IMR-90 (cell line): Measurements from ENCODE around the gene MINK1.

Experiments used
- CTCF ChIP-seq: conservative IDR thresholded peaks from 2 replicates; pipeline ENCODE4 v1.5.1; 2012; ENCODE audit warnings: mild to moderate bottlenecking, low read depth, low read length, improper control_type of control experiment
- MAZ ChIP-seq: IDR thresholded peaks from 2 replicates; pipeline ENCODE4 v1.6.1; 2012; ENCODE audit warnings: low read depth, mild to moderate bottlenecking, low read length, improper control_type of control experiment, moderate library complexity, borderline replicate concordance
- NFE2L2 ChIP-seq: fragments of 150-350 bp; IDR thresholded peaks from 2 replicates; pipeline ENCODE4 v1.6.1; 2016; ENCODE audit warnings: low read depth, mild to moderate bottlenecking, low read length
- POLR2A ChIP-seq: IDR thresholded peaks from 2 replicates; pipeline ENCODE4 v1.6.1; 2012; ENCODE audit warnings: mild to moderate bottlenecking, low read depth, low read length
- RAD21 ChIP-seq: IDR thresholded peaks from 2 replicates; pipeline ENCODE4 v1.6.1; 2012; ENCODE audit warnings: low read length, improper control_type of control experiment
- RCOR1 ChIP-seq: IDR thresholded peaks from 2 replicates; pipeline ENCODE4 v1.6.1; 2012; ENCODE audit warnings: mild to moderate bottlenecking, low read length, improper control_type of control experiment; ENCODE audit not compliant: insufficient replicate concordance
- SMC3 ChIP-seq: fragments of 150-350 bp; IDR thresholded peaks from 2 replicates; pipeline ENCODE4 v1.6.1; 2016; ENCODE audit warnings: low read depth, mild to moderate bottlenecking, antibody characterized with exemption, low read length, moderate library complexity
- TF ChIP-seq, protein P1 (sequence below): fragments of 150-350 bp; IDR thresholded peaks from 2 replicates; pipeline ENCODE4 v1.6.1; 2017; ENCODE audit warnings: mild to moderate bottlenecking, antibody characterized with exemption, low read length, low read depth

GRCh38 chr17:4896332-4897197, 63.4 kb downstream of the MINK1 start:
- TF ChIP-seq CTCF (no peak), MAZ (no peak), POLR2A (no peak), RAD21 (no peak), NFE2L2 (no peak), SMC3 (no peak), RCOR1 (no peak)
- TF ChIP-seq, protein P1, sequence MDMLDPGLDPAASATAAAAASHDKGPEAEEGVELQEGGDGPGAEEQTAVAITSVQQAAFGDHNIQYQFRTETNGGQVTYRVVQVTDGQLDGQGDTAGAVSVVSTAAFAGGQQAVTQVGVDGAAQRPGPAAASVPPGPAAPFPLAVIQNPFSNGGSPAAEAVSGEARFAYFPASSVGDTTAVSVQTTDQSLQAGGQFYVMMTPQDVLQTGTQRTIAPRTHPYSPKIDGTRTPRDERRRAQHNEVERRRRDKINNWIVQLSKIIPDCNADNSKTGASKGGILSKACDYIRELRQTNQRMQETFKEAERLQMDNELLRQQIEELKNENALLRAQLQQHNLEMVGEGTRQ = no peak
